Measurements from ENCODE around the gene ADSS2.
A peak's percentile ranks its signal among the peaks of the same experiment; 100 is the strongest.

Gene ADSS2

DNA sequence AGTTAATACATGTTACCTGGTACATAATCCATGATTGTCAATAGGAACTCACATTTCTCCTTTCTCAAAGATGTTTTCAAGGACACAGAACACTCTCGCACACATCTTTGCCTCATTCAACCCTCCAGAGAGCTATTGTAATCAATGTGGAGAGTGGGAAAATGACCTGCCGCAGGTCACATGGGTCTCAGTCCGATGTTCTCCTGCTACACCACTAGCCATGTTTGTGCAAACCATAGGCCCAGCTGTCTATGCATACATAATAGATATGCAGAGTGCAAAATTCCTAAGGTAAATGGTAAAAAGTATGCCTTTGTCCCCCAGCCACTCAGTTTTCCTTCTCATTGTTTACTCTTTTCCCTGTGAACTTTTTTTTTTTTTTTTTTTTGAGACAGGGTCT, 89.2 kb downstream of the ADSS2 start:
- DNase-seq = no peak

- peak; percentile 74 for DNase-seq
Measured at GRCh38 chr1:244361764-244362473, 89.8 kb downstream of the ADSS2 start.
